Measurements from ENCODE around the gene HPD. TPM values are rescaled to one million over a fixed set of nuclear protein-coding genes. Genes with fewer than 3 reads are reported as not detected.

The HPD gene
- total RNA-seq, 1 donor from 2014 or later = 0.33 TPM

DNA sequence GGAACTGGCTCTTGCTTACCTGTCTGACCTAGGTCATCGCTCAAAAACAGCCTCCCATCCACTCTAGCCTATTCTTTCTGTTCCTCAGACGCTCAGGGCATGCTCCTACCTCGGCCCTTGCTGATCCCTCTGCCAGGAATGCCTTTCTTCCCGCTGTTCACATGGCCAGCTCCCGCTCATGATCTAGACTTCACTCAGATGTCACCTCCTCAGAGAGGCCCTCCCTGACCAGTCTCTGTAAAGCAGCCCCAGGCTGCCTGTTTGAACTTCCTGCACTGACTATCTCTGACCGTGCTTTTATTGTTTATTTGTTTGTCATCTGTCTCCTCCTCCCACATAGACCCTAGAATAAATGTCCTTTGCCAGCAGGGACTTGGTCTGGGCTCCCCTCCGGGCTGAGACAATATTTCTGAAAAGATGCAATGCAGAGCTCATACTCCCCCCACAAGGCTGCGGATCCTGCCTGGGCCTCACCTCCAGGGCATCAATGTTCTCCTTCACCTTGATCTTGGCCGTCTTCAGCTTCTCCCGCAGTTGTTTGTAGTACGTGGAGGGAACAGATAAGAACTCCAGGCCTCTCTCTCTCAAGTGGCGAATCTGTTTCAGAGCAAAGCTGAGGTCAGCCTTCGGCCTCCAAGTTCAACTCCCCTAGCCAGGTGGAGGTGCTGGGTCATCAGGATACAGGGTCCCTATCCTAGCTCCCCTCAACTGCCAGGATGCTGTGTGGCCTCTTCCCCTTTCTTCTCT lies 15.2 kb downstream of the HPD start:
- no peak overlapping the region for H3K4me3 ChIP-seq (ENCODE audit: low read depth, low read length)
- H3K36me3 ChIP-seq (ENCODE audit: control insufficient read depth, insufficient read depth, low read length) = no peaks in the 10 kb centered on the region
- no peak for DNase-seq (ENCODE audit: low read depth)
- TF ChIP-seq, protein P1, sequence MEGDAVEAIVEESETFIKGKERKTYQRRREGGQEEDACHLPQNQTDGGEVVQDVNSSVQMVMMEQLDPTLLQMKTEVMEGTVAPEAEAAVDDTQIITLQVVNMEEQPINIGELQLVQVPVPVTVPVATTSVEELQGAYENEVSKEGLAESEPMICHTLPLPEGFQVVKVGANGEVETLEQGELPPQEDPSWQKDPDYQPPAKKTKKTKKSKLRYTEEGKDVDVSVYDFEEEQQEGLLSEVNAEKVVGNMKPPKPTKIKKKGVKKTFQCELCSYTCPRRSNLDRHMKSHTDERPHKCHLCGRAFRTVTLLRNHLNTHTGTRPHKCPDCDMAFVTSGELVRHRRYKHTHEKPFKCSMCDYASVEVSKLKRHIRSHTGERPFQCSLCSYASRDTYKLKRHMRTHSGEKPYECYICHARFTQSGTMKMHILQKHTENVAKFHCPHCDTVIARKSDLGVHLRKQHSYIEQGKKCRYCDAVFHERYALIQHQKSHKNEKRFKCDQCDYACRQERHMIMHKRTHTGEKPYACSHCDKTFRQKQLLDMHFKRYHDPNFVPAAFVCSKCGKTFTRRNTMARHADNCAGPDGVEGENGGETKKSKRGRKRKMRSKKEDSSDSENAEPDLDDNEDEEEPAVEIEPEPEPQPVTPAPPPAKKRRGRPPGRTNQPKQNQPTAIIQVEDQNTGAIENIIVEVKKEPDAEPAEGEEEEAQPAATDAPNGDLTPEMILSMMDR (IDR thresholded peaks at IDR 0.05; ENCODE audit: insufficient read depth, low read length, poor library complexity, severe bottlenecking) = no peak
- H3K27me3 ChIP-seq (ENCODE audit: control insufficient read depth, insufficient read depth, low read length) = no peaks in the 10 kb centered on the region

DNA sequence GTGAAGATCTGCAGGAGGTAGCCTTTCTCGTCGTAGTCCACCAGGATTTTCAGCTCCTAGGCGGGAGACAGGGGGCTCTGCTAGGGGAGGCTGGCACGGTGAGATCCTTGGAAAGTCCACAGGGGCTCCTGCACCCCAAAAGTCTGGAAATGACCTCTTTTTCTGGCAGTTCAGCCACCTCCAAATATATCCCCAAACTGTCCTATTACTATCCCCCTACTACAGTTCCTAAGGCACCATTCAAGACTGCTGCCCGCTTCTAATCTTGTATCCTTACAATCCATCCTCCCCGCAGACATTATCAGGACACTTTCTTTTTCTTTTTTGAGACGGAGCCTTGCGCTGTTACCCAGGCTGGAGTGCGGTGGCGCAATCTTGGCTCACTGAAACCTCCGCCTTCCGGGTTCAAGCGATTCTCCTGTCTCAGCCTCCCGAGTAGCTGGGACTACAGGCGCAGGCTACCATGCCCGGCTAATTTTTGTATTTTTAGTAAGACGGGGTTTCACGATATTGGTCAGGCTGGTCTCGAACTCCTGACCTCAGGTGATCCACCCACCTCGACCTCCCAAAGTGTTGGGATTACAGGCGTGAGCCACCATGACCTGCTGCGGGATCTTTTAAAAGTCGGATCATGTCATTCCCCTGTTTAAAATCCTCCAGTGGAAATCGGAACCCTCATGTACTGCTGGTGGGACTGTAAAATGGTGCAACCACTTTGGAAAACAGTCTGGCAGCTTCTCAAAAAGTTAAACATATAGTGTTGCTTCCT lies 18.5 kb downstream of the HPD start:
- Histone ChIP-seq H3K4me3 (ENCODE audit: low read depth, low read length) (peak overlapping the region; percentile 61), H3K27me3 (ENCODE audit: control insufficient read depth, insufficient read depth, low read length) (no peaks in the 10 kb centered on the region), H3K36me3 (ENCODE audit: control insufficient read depth, insufficient read depth, low read length) (no peaks in the 10 kb centered on the region)
- TF ChIP-seq, protein P1 (IDR thresholded peaks at IDR 0.05; ENCODE audit: insufficient read depth, low read length, poor library complexity, severe bottlenecking) = no peak
- DNase-seq (ENCODE audit: low read depth) = no peak

DNA sequence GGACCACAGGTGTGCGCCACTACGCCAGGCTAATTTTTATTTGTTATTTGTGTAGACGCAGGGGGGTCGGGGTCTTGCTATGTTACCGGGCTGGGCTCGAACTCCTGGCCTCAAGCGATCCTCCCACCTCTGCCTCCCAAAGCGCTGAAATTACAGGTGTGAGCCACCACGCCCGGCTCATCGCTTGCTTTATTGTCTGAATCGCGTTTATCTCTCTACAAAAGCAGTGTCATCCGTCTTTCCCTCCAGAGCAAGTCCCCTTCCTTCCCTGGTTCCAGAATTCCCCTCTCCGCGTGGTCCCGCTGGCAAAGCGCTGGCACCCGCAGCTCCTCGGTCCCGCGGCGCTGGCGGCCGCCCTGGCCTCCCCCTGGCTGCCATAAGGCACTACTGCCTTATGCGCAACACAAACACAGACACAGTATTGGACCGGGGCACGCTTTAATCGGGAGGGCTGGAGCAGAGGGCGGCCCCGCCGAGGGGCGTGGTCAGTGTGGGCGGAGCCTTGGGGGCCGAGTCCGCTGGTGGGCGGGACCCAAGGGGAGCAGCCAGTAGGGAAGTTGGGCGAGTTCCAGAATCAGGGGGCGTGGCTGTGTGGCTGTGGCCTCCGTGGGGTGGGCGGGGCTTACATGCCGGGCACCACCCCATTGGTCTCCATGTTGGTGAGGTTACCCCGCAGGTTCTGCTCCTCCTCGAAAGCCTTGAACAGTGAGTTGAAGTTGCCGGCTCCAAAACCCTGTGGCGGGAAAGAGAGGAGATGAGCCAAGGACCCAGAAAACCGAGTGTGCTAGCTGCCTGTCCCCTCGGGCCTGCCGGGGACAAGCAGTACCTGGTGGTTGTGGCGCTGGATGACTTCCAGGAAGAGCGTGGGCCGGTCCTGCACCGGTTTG lies 19.3 kb downstream of the HPD start:
- peak overlapping the region; percentile 61 for H3K4me3 ChIP-seq (ENCODE audit: low read depth, low read length)
- H3K27me3 ChIP-seq (ENCODE audit: control insufficient read depth, insufficient read depth, low read length) = no peaks in the 10 kb centered on the region
- TF ChIP-seq, protein P1 (IDR thresholded peaks at IDR 0.05; ENCODE audit: insufficient read depth, low read length, poor library complexity, severe bottlenecking) = peak; percentile 22
- no peaks in the 10 kb centered on the region for H3K36me3 ChIP-seq (ENCODE audit: control insufficient read depth, insufficient read depth, low read length)
- peak; percentile 86 for DNase-seq (ENCODE audit: low read depth)

DNA sequence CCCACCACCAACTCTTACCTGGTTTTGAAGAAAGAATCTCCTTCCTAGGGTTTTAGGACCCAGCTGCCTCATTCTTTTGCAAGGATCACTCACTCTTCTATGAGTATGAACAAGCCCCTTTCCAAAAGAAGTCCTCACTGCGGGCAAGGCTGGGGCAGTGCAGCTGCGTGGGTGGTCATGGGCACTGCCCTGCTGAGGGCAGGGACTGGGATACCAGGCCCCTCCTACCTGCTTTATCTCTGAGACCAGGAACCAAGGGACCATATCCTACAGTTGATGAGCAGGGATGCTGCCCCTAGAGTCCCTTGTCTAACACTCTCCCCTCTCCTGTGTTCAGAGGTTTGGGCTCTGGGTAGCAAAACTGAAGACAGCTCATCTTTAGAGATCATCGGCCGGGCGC lies 20.5 kb downstream of the HPD start:
- no peaks in the 10 kb centered on the region for H3K36me3 ChIP-seq (ENCODE audit: control insufficient read depth, insufficient read depth, low read length)
- no peaks in the 10 kb centered on the region for H3K27me3 ChIP-seq (ENCODE audit: control insufficient read depth, insufficient read depth, low read length)
- no peak overlapping the region for H3K4me3 ChIP-seq (ENCODE audit: low read depth, low read length)
- no peak for DNase-seq (ENCODE audit: low read depth)
- TF ChIP-seq, protein P1 (IDR thresholded peaks at IDR 0.05; ENCODE audit: insufficient read depth, low read length, poor library complexity, severe bottlenecking) = no peak

DNA sequence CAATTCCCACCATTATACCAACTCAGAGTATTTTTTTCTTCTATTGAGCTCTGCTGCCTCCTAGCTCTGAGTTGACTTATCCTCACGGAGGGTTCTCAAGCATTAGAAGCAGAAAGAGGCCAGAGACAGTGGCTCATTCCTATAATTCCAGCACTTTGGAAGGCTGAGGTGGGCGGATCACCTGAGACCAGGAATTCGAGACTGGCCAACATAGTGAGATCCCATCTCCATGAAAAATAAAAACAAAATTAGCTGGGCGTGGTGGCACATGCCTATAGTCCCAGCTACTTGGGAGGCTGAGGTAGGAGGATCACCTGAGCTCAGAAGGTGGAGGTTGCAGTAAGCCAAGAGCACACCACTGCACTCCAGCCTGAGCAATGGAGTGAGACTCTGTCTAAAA lies 21.0 kb downstream of the HPD start:
- Histone ChIP-seq H3K27me3 (ENCODE audit: control insufficient read depth, insufficient read depth, low read length) (no peaks in the 10 kb centered on the region), H3K36me3 (ENCODE audit: control insufficient read depth, insufficient read depth, low read length) (no peaks in the 10 kb centered on the region), H3K4me3 (ENCODE audit: low read depth, low read length) (no peak overlapping the region)
- TF ChIP-seq, protein P1 (IDR thresholded peaks at IDR 0.05; ENCODE audit: insufficient read depth, low read length, poor library complexity, severe bottlenecking) = no peak
- no peak for DNase-seq (ENCODE audit: low read depth)
